Activated T-helper 2 cell treated with anti-CD3 and anti-CD28 coated beads, Interferon-gamma antibody, Interleukin-2, Interleukin-4, amounts not matched to agents 10 μg/mL and 5 μg/mL and 100 μg/mL, durations not matched to agents 14 hours and 24 hours and 36 hours (primary cell): Measurements from ENCODE around the gene MYO9B. TPM values are rescaled to one million over a fixed set of nuclear protein-coding genes. Genes with fewer than 3 reads are reported as not detected.

ENCODE experiments used
- DNase-seq: peaks from one replicate; pipeline ENCODE4 v3.0.0; 2021; ENCODE audit warnings: low spot score
- H3K27ac Mint-ChIP-seq: one replicate; pipeline ENCODE4 v1.8.0; 2021; ENCODE audit warnings: mixed read lengths
- H3K27me3 Mint-ChIP-seq: one replicate; pipeline ENCODE4 v1.8.0; 2021; ENCODE audit warnings: low read depth, mixed read lengths
- H3K36me3 Mint-ChIP-seq: one replicate; pipeline ENCODE4 v1.8.0; 2021; ENCODE audit warnings: low read depth, mixed read lengths
- H3K4me1 Mint-ChIP-seq: one replicate; pipeline ENCODE4 v1.8.0; 2021; ENCODE audit warnings: low read depth, mixed read lengths
- H3K4me3 Mint-ChIP-seq: one replicate; pipeline ENCODE4 v1.8.0; 2021; ENCODE audit warnings: low read depth, mild to moderate bottlenecking, moderate library complexity, mixed read lengths
- H3K9me3 Mint-ChIP-seq: one replicate; pipeline ENCODE4 v1.8.0; 2021; ENCODE audit warnings: mixed read lengths
- intact Hi-C: fragments of 100-400 bp; cut with micrococcal nuclease; formaldehyde crosslinking; loops from one replicate; pipeline ENCODE4 v1.15.1; 2023
- total RNA-seq: library from RNA; stranded (reverse); gene quantifications from 2 replicates; pipeline ENCODE4 v1.2.3, GENCODE V29; 2022

The MYO9B gene
- total RNA-seq, 1 donor from 2014 or later = 143 TPM

- H3K27ac Mint-ChIP-seq = no peak overlapping the region
- H3K4me3 Mint-ChIP-seq = no peak overlapping the region
- intact Hi-C loops = no loop called here
These were observed 187.0 kb downstream of the MYO9B start for GRCh38 chr19:17262557-17262956.

More at GRCh38 chr19:17262557-17262956, 187.0 kb downstream of the MYO9B start:
- peaks cover 13% of the 10 kb centered on the region for H3K4me1 Mint-ChIP-seq
- no peaks in the 10 kb centered on the region for H3K36me3 Mint-ChIP-seq
- H3K9me3 Mint-ChIP-seq = no peaks in the 10 kb centered on the region
- no peak for DNase-seq
- H3K27me3 Mint-ChIP-seq = peaks cover 3% of the 10 kb centered on the region

Other genes starting within 250 kb of the MYO9B start
- gene SIN3B, start 246.4 kb upstream of the MYO9B start, total RNA-seq = 40.3 and 40.5 TPM in 2 replicates
- not detected in 2 replicates for gene F2RL3, start 186.8 kb upstream of the MYO9B start, total RNA-seq
- gene CPAMD8, start 49.0 kb upstream of the MYO9B start, total RNA-seq = 0.27 and 0.44 TPM in 2 replicates
- gene HAUS8, start 325 bp upstream of the MYO9B start, total RNA-seq = 27.8 and 28.8 TPM in 2 replicates
- 26.4 and 27.2 TPM in 2 replicates for gene USE1, start 139.6 kb downstream of the MYO9B start, total RNA-seq
- gene OCEL1, start 150.4 kb downstream of the MYO9B start, total RNA-seq = 20.7 and 22.0 TPM in 2 replicates
- 13.2 and 13.4 TPM in 2 replicates for gene NR2F6, start 170.1 kb downstream of the MYO9B start, total RNA-seq
- 0.07 TPM in 1 of 2 replicates, not detected in the other for gene USHBP1, start 189.0 kb downstream of the MYO9B start, total RNA-seq
- gene BABAM1, start 191.7 kb downstream of the MYO9B start, total RNA-seq = 122 and 123 TPM in 2 replicates
- 19.8 and 20.4 TPM in 2 replicates for gene ANKLE1, start 206.1 kb downstream of the MYO9B start, total RNA-seq
- gene ABHD8, start 227.6 kb downstream of the MYO9B start, total RNA-seq = 9.9 and 10.9 TPM in 2 replicates
- 92.0 and 95.7 TPM in 2 replicates for gene MRPL34, start 230.1 kb downstream of the MYO9B start, total RNA-seq
- 37.1 and 39.2 TPM in 2 replicates for gene DDA1, start 233.8 kb downstream of the MYO9B start, total RNA-seq